ENCODE measurements around the gene RETREG1. TPM values are rescaled to one million over a fixed set of nuclear protein-coding genes. Genes with fewer than 3 reads are reported as not detected.

Gene RETREG1
- total RNA-seq, 1 donor from 2014 or later: 269 TPM

DNA sequence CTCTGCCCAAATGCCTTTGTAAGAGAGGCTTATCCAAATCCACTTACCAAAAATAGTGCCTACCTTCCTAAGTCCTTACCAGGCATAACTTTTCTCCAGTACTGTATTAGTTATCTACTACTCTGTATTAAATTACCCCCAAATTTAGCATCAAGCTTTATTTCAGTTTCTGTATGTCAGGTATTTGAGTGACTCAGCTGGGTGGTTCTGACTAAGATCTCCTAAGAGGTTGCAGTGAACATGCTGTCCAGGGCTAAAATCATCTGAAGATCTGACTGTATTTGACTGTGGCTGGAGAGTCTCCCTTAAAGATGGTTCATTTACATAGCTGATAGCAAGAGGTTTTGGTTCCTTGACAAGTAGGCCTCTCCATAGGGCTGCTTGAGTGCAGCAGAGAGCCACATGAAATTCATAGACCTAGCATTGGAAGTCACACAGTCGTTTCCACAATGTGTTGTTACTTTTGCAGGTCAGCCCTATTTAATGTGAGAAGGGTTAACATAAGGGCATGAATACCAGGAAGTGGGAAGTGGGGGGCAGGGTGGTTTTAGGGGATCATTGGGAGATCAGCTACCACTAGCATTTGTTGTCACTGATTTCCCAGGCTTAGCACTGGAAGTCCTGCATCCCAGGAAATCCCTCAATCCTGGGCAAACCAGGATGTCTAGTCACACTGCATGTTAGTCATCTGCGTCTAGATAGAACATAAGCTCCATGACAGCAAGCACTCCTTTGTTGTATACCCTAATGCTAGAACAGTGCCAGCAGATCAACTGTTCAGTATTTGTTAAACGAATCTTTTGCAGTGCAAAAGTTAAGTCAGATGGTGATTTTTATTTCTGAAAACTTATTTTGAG is 149.2 kb downstream of the RETREG1 start:
- peaks cover 92% of the 10 kb centered on the region for H3K4me1 ChIP-seq
- no peak for DNase-seq
- peak overlapping the region; percentile 93 for H3K27ac ChIP-seq (replicated peaks)
- H3K4me3 ChIP-seq: peak overlapping the region; percentile 96
- peaks cover 11% of the 10 kb centered on the region for H3K36me3 ChIP-seq
- H3K9me3 ChIP-seq (replicated peaks): no peaks in the 10 kb centered on the region
- TF ChIP-seq, protein P1, sequence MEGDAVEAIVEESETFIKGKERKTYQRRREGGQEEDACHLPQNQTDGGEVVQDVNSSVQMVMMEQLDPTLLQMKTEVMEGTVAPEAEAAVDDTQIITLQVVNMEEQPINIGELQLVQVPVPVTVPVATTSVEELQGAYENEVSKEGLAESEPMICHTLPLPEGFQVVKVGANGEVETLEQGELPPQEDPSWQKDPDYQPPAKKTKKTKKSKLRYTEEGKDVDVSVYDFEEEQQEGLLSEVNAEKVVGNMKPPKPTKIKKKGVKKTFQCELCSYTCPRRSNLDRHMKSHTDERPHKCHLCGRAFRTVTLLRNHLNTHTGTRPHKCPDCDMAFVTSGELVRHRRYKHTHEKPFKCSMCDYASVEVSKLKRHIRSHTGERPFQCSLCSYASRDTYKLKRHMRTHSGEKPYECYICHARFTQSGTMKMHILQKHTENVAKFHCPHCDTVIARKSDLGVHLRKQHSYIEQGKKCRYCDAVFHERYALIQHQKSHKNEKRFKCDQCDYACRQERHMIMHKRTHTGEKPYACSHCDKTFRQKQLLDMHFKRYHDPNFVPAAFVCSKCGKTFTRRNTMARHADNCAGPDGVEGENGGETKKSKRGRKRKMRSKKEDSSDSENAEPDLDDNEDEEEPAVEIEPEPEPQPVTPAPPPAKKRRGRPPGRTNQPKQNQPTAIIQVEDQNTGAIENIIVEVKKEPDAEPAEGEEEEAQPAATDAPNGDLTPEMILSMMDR (IDR thresholded peaks at IDR 0.05; ENCODE audit: borderline replicate concordance): no peak
- H3K27me3 ChIP-seq (ENCODE audit: low read depth): no peaks in the 10 kb centered on the region
- intact Hi-C loops (cut with micrococcal nuclease): no loop called here

DNA sequence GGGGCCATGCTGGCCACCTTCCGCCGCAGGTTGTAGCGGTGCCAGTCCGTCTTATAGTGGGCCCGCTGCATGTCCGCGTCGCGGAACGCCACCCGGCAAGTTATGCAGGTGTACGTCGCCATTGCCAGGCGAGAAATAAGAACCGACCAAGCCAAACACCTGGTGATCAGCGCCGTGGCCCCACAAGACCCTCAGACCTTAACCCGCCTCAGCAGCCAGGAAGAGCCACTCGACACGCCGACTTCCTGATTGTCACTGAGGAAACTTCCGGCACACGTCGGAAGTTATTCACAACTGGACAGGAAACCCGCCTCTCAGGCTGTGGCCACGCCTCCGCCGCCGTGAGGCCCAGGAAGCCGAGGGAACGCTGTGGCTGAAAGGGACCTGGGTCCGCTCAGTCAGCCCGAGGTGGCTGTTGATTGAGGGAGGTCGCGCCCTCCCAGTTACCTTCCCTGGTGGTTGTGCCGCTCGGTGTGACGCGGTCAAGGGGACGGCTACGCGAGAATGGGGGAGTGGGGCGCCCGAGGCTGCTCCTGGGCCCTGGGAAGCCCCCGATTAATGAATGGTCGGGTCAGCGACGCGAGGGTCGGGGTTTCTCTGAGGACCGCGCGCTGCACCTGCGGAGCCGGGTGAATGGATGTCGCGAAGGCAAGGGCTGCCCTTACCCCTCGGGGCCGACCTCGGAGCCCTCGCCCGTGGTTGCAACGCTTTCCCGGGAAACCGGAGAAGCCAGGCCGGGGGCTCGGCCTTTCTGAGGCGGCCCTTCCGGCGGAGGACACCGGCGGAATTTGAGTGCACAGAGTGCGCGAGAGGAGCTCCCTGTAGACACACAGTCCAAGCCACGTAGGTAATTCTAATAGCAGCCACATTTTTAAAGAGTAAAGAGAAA is 151.0 kb downstream of the RETREG1 start, which contains the start of gene ZNF622:
TSS of gene ZNF622 (minus strand) at position 257 of the 889 bp plus-strand sequence. CDS start at position 122, 135 bp downstream.
- DNase-seq: peak; percentile 91
- intact Hi-C loops (cut with micrococcal nuclease): no loop called here
- Histone ChIP-seq H3K36me3 (peaks cover 29% of the 10 kb centered on the region), H3K4me1 (peaks cover 93% of the 10 kb centered on the region), H3K4me3 (peak within 1 kb of the TSS; percentile 96), H3K27me3 (ENCODE audit: low read depth) (no peaks in the 10 kb centered on the region), H3K9me3 (replicated peaks) (no peaks in the 10 kb centered on the region), H3K27ac (replicated peaks) (peak within 1 kb of the TSS; percentile 93)
- TF ChIP-seq, protein P1 (IDR thresholded peaks at IDR 0.05; ENCODE audit: borderline replicate concordance): no peak

DNA sequence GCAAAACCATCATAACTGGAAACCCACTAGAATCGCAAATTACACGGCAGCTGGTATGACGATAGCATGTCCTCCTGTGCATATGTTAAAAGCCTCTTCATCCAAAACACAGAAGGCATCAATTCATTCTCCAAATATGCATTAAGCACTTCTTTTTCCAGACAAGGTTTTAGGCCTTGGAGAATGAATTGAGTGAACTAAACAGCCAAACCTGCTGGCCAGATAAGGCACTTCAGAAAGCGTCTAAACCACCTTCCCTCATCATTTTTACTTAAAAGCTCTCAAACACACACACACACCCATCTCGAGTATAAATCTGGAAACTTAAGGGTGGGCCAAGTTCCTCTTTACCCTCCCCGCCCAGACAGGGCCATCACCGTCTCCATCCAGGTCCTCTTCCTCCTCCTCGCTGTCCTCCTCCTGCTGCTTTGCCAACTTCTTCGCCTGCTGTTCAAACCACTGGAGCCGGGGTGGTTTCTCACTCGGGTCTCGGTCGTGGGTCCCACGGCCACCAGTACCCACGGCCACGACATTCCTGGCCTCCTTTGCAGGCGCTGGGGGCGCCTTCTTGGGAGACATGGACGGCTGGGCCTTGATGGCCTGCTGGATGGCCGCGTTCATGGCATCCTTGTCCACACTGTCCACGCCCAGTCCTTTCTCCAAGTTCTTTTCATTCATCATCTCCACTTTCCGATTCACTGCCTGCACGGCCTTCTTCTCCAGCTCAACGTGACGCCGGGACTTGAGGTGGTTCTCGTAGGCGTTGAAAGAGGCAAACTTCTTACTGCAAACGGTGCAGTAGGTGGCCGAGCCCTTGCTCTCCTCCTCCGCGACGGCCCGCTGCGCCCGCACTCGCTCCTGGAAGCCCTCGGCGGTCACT is 151.9 kb downstream of the RETREG1 start:
- intact Hi-C loops (cut with micrococcal nuclease): no loop called here
- Histone ChIP-seq H3K9me3 (replicated peaks) (no peaks in the 10 kb centered on the region), H3K27ac (replicated peaks) (peak overlapping the region; percentile 93), H3K27me3 (ENCODE audit: low read depth) (no peaks in the 10 kb centered on the region), H3K36me3 (peaks cover 37% of the 10 kb centered on the region), H3K4me3 (peak overlapping the region; percentile 96), H3K4me1 (peaks cover 95% of the 10 kb centered on the region)
- TF ChIP-seq, protein P1 (IDR thresholded peaks at IDR 0.05; ENCODE audit: borderline replicate concordance): no peak
- no peak for DNase-seq

DNA sequence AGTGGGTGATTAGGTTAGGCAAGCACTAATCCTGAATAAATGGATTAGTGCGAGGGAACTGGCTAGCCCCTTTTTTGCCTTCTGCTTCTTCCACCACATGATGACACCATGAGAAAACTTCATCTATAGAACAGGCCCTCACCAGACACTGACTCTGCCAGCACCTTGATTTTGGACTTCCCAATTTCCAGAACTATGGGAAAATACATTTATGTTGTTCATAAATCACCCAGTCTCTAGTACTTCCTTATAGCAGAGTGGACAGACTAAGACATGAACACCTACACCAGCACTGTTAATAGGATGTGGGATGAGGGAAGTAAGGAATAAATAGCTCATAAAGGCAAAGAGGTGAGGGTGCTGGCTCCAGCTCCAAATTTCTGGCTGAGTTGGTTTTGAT is 152.6 kb downstream of the RETREG1 start:
- TF ChIP-seq, protein P1 (IDR thresholded peaks at IDR 0.05; ENCODE audit: borderline replicate concordance): no peak
- no peaks in the 10 kb centered on the region for H3K27me3 ChIP-seq (ENCODE audit: low read depth)
- peaks cover 41% of the 10 kb centered on the region for H3K36me3 ChIP-seq
- H3K27ac ChIP-seq (replicated peaks): peak overlapping the region; percentile 93
- H3K9me3 ChIP-seq (replicated peaks): no peaks in the 10 kb centered on the region
- no peak for DNase-seq
- peak overlapping the region; percentile 96 for H3K4me3 ChIP-seq
- intact Hi-C loops (cut with micrococcal nuclease): no loop called here
- peaks cover 95% of the 10 kb centered on the region for H3K4me1 ChIP-seq
